ENCODE results near the gene EDARADD.
"Not testable (repeated sequence)": the region's sequence is repeated elsewhere in the genome, so short reads cannot be mapped to it uniquely, and the experiment has no call there.

EDARADD gene

GRCh38 chr1:236393681-236394481 lies at the start of gene EDARADD:
Gene EDARADD (plus strand): TSS chr1:236394286. CDS start chr1:236394445, 159 bp downstream.
- peak in 1 of 2 donors; percentile 59 for DNase-seq

GRCh38 chr1:236345728-236346127 lies 48.4 kb upstream of the EDARADD start:
- DNase-seq = no peak

- DNase-seq = no peak
Measured at GRCh38 chr1:236348071-236348470, 46.0 kb upstream of the EDARADD start.

GRCh38 chr1:236350308-236350707 lies 43.8 kb upstream of the EDARADD start:
- DNase-seq = no peak

GRCh38 chr1:236351875-236352573 lies 42.1 kb upstream of the EDARADD start:
- no peak for DNase-seq

- not testable (repeated sequence) for DNase-seq
Measured at GRCh38 chr1:236352747-236353146, 41.3 kb upstream of the EDARADD start.

GRCh38 chr1:236353813-236354212 lies 40.3 kb upstream of the EDARADD start:
- DNase-seq = no peak

- no peak for DNase-seq
Measured at GRCh38 chr1:236354330-236355147, 39.5 kb upstream of the EDARADD start.

GRCh38 chr1:236356141-236356540 lies 37.9 kb upstream of the EDARADD start:
- no peak for DNase-seq

GRCh38 chr1:236361909-236362590 lies 32.0 kb upstream of the EDARADD start:
- no peak for DNase-seq

GRCh38 chr1:236363237-236363636 lies 30.8 kb upstream of the EDARADD start:
- no peak for DNase-seq

GRCh38 chr1:236365999-236366570 lies 28.0 kb upstream of the EDARADD start:
- no peak for DNase-seq

GRCh38 chr1:236366681-236367080 lies 27.4 kb upstream of the EDARADD start:
- not testable (repeated sequence) for DNase-seq

- DNase-seq = no peak
Measured at GRCh38 chr1:236370420-236370819, 23.7 kb upstream of the EDARADD start.

- no peak for DNase-seq
Measured at GRCh38 chr1:236371083-236371482, 23.0 kb upstream of the EDARADD start.

GRCh38 chr1:236377832-236378535 lies 16.1 kb upstream of the EDARADD start:
- DNase-seq = no peak

GRCh38 chr1:236381565-236382158 lies 12.4 kb upstream of the EDARADD start:
- DNase-seq = no peak

- no peak for DNase-seq
Measured at GRCh38 chr1:236388332-236388731, 5.8 kb upstream of the EDARADD start.

- no peak for DNase-seq
Measured at GRCh38 chr1:236389253-236389652, 4.8 kb upstream of the EDARADD start.

- DNase-seq = no peak
Measured at GRCh38 chr1:236391008-236391407, 3.1 kb upstream of the EDARADD start.

- no peak for DNase-seq
Measured at GRCh38 chr1:236392182-236392581, 1.9 kb upstream of the EDARADD start.
